ENCODE measurements around the gene BATF2.

DNA sequence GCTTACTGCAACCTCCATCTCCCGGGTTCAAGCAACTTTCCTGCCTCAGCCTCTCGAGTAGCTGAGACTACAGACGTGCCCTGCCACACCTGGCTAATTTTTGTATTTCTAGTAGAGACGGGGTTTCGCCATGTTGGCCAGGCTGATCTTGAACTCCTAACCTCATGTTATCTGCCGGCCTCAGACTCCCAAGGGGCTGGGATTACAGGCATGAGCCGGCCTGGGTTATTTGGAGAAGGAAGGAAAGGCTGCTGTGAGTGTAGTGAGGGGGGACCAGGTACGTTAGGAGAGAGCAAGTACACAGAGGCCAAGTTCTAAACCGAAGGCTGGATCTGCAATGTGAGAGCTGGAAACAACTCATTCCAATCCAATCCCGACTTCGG lies 453 bp downstream of the BATF2 start:
- no peak for TF ChIP-seq POLR2AphosphoS5 (IDR thresholded peaks at IDR 0.05)
- no peak for TF ChIP-seq POLR2A (IDR thresholded peaks at IDR 0.05)
- TF ChIP-seq, protein P1, sequence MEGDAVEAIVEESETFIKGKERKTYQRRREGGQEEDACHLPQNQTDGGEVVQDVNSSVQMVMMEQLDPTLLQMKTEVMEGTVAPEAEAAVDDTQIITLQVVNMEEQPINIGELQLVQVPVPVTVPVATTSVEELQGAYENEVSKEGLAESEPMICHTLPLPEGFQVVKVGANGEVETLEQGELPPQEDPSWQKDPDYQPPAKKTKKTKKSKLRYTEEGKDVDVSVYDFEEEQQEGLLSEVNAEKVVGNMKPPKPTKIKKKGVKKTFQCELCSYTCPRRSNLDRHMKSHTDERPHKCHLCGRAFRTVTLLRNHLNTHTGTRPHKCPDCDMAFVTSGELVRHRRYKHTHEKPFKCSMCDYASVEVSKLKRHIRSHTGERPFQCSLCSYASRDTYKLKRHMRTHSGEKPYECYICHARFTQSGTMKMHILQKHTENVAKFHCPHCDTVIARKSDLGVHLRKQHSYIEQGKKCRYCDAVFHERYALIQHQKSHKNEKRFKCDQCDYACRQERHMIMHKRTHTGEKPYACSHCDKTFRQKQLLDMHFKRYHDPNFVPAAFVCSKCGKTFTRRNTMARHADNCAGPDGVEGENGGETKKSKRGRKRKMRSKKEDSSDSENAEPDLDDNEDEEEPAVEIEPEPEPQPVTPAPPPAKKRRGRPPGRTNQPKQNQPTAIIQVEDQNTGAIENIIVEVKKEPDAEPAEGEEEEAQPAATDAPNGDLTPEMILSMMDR (IDR thresholded peaks at IDR 0.05), result no peak
- TF ChIP-seq EP300 (IDR thresholded peaks at IDR 0.05), result no peak
